ENCODE data around the gene POP4. TPM values are rescaled to one million over a fixed set of nuclear protein-coding genes. Genes with fewer than 3 reads are reported as not detected.

POP4 gene
- total and polyA plus RNA-seq, 9 of the 15 experiments (the other 6 are each of a cell fraction or from before 2014, with no cell fraction given), result 42.1 to 128 (median 99.0) TPM

GRCh38 chr19:29576761-29577648 is 29.1 kb upstream of the POP4 start:
- ChIA-PET CTCF (ENCODE audit: low intra/inter-chr PET ratio) (no interaction called here), POLR2A (interaction anchor here (0.6 to 0.9 kb wide), 5 partner anchors 10 to 1529 kb away, joined by 3 to 4 read pairs (median 4); partner anchors contain the start of gene POP4)
- peaks cover 20 to 38% of the 10 kb centered on the region in 2 experiments; a peak in 4 of 5 replicates for H3K27me3 ChIP-seq (ENCODE audit: control insufficient read depth in 2 of 2, insufficient read depth in 2 of 2, low read length in 2 of 2)
- H3K79me2 ChIP-seq (ENCODE audit: control insufficient read depth, insufficient read depth, low read length), result no peaks in the 10 kb centered on the region
- intact Hi-C loops (cut with micrococcal nuclease), result no loop called here
- H3K9me1 ChIP-seq (ENCODE audit: control insufficient read depth, insufficient read depth, low read length), result no peaks in the 10 kb centered on the region
- no peak overlapping the region for H3K4me3 ChIP-seq
- WGBS (ENCODE audit: insufficient coverage, low coverage, missing lambda C conversion rate), result 0% methylated on average over 15 of the region's 15 CpGs
- no peaks in the 10 kb centered on the region for H3K36me3 ChIP-seq (ENCODE audit: control insufficient read depth, insufficient read depth, low read length)
- TF ChIP-seq SIN3A (IDR thresholded peaks at IDR 0.05; ENCODE audit: borderline replicate concordance in 2 of 2, control insufficient read depth in 1 of 2, low read depth in 2 of 2, low read length in 2 of 2) (no peak), FOSL1 (tag; conservative IDR thresholded peaks at IDR 0.05) (no peak), ELK1 (CRISPR knock-in tag; IDR thresholded peaks at IDR 0.05) (no peak), ETV5 (CRISPR knock-in tag; IDR thresholded peaks at IDR 0.05; ENCODE audit: low read depth) (no peak), PCBP1 (IDR thresholded peaks at IDR 0.05; ENCODE audit: low read depth, low read length, poor library complexity, severe bottlenecking) (no peak), CSDE1 (IDR thresholded peaks at IDR 0.05) (no peak), ZNF224 (CRISPR knock-in tag; IDR thresholded peaks at IDR 0.05) (no peak), PRMT5 (CRISPR knock-in tag; IDR thresholded peaks at IDR 0.05) (no peak), DMBX1 (CRISPR knock-in tag; IDR thresholded peaks at IDR 0.05; ENCODE audit: borderline replicate concordance) (no peak)
- H4K20me1 ChIP-seq (replicated peaks; ENCODE audit: control insufficient read depth, insufficient read depth, low read length), result no peaks in the 10 kb centered on the region
- H3K9ac ChIP-seq (ENCODE audit: insufficient read depth in 1 of 2, low read depth in 2 of 2, low read length in 2 of 2), result no peak overlapping the region
- FAIRE-seq, result no peak
- no peaks in the 10 kb centered on the region for H3K9me3 ChIP-seq (replicated peaks; ENCODE audit: control insufficient read depth, insufficient read depth, low read depth, low read length)
- in situ Hi-C loops (cut with MboI), result loop anchor here (25.0 kb wide), 1 partner anchor 840 kb away; no protein-coding TSS in a partner anchor
- DNase-seq (ENCODE audit: extremely low read depth in 1 of 4, low spot score in 3 of 4), result no peak
- BruUV-seq (replicated peaks), result no TSS peak
- no peak overlapping the region for H2AFZ ChIP-seq (ENCODE audit: low read depth, low read length)
- H3K27ac ChIP-seq (ENCODE audit: extremely low read depth, low read depth, low read length), result no peak overlapping the region
- no peaks in the 10 kb centered on the region; a peak in 1 of 5 replicates for H3K4me1 ChIP-seq (replicated peaks in 1 of 2; ENCODE audit: control insufficient read depth in 2 of 2, insufficient read depth in 2 of 2, low read length in 2 of 2)
- H3K4me2 ChIP-seq (ENCODE audit: insufficient read depth, low read length), result no peak overlapping the region
- ATAC-seq, result no peak

Data from K562 (cell line).